ENCODE data around the gene ZNF532.

DNA sequence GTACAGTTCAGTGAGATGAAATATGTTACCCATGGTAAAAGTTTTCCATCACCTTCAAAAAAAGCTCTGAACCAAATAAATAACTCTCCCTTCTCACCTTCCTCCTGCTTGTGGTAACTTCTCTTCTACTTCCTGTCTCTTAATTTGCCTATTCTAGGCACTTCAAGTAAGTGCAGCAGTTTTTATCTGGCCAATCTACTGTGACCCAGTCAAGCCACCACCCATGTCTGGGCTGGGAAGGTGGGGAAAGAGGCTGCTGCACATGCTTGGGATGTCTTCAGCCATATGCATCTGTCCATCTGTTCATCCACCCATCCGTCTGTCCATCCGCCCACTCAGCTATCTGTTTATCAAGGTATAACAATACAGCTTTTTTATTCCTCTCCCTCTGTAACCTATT lies 31.6 kb downstream of the ZNF532 start:
- TF ChIP-seq, protein P1, sequence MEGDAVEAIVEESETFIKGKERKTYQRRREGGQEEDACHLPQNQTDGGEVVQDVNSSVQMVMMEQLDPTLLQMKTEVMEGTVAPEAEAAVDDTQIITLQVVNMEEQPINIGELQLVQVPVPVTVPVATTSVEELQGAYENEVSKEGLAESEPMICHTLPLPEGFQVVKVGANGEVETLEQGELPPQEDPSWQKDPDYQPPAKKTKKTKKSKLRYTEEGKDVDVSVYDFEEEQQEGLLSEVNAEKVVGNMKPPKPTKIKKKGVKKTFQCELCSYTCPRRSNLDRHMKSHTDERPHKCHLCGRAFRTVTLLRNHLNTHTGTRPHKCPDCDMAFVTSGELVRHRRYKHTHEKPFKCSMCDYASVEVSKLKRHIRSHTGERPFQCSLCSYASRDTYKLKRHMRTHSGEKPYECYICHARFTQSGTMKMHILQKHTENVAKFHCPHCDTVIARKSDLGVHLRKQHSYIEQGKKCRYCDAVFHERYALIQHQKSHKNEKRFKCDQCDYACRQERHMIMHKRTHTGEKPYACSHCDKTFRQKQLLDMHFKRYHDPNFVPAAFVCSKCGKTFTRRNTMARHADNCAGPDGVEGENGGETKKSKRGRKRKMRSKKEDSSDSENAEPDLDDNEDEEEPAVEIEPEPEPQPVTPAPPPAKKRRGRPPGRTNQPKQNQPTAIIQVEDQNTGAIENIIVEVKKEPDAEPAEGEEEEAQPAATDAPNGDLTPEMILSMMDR (IDR thresholded peaks at IDR 0.05) = no peak
- no peak for TF ChIP-seq POLR2A (IDR thresholded peaks at IDR 0.05)
